CD4-positive, alpha-beta memory T cell (primary cell): ENCODE results near the gene DNAJC5. TPM values are rescaled to one million over a fixed set of nuclear protein-coding genes. Genes with fewer than 3 reads are reported as not detected.
A peak's percentile ranks its signal among the peaks of the same experiment; 100 is the strongest.
"Not testable (repeated sequence)": the region's sequence is repeated elsewhere in the genome, so short reads cannot be mapped to it uniquely, and the experiment has no call there.

Experiments
- CTCF ChIA-PET: fragments of 350-600 bp; sonication (Branson Sonifier 250); formaldehyde crosslinking; loops from one replicate; lab custom pipeline; 2021; ENCODE audit warnings: inconsistent platforms; ENCODE audit not compliant: partially characterized antibody; lab: Charles Lee
- POLR2A ChIA-PET: fragments of 350-600 bp; sonication (Branson Sonifier 250); formaldehyde crosslinking; loops from one replicate; lab custom pipeline; 2021; ENCODE audit not compliant: partially characterized antibody; lab: Charles Lee
- DNase-seq, 5 donors: peaks; one replicate each; pipeline versions ENCODE4 v3.0.0 to v3.0.0-alpha.2; 2020 to 2022; ENCODE audit warnings: mixed read lengths in 1 of 5
- H3K27ac ChIP-seq: one replicate; pipeline ENCODE4 v1.7.0; 2013; ENCODE audit warnings: low read depth, low read length
- H3K27me3 ChIP-seq: 2 replicates; pipeline ENCODE4 v1.7.0; 2013; ENCODE audit warnings: mild to moderate bottlenecking, low read length, moderate library complexity; ENCODE audit not compliant: insufficient read depth
- H3K36me3 ChIP-seq: 2 replicates; pipeline ENCODE4 v1.7.0; 2013; ENCODE audit warnings: mild to moderate bottlenecking, low read length, moderate library complexity; ENCODE audit not compliant: insufficient read depth
- H3K4me1 ChIP-seq: 2 replicates; pipeline ENCODE4 v1.7.0; 2013; ENCODE audit warnings: mild to moderate bottlenecking, low read length, moderate library complexity; ENCODE audit not compliant: insufficient read depth
- H3K4me3 ChIP-seq, 2 donors: one replicate each; pipeline ENCODE4 v1.7.0; 2013; ENCODE audit warnings: low read length in 2 of 2, mild to moderate bottlenecking in 1 of 2
- H3K9me3 ChIP-seq, 2 donors: one replicate each; pipeline ENCODE4 v1.7.0; 2013; ENCODE audit warnings: low read length in 2 of 2, control low read depth in 1 of 2; ENCODE audit not compliant: control insufficient read depth in 1 of 2
- H3K27ac Mint-ChIP-seq, 7 donors: one replicate each; pipeline ENCODE4 v1.8.0; 2020 to 2021; ENCODE audit warnings: mixed read lengths in 7 of 7, mild to moderate bottlenecking in 6 of 7, inconsistent platforms in 3 of 7, moderate library complexity in 3 of 7
- H3K27me3 Mint-ChIP-seq, 2 donors: one replicate each; pipeline ENCODE4 v1.8.0; 2020 to 2021; ENCODE audit warnings: mixed read lengths in 2 of 2
- H3K36me3 Mint-ChIP-seq, 2 donors: one replicate each; pipeline ENCODE4 v1.8.0; 2020 to 2021; ENCODE audit warnings: mixed read lengths in 2 of 2, inconsistent platforms in 1 of 2, mild to moderate bottlenecking in 1 of 2
- H3K4me1 Mint-ChIP-seq, 4 donors: one replicate each; pipeline ENCODE4 v1.8.0; 2020 to 2021; ENCODE audit warnings: mixed read lengths in 4 of 4, mild to moderate bottlenecking in 1 of 4
- H3K4me3 Mint-ChIP-seq, 8 donors: one replicate each; pipeline ENCODE4 v1.8.0; 2020 to 2021; ENCODE audit warnings: mixed read lengths in 8 of 8, mild to moderate bottlenecking in 7 of 8, moderate library complexity in 6 of 8, inconsistent platforms in 3 of 8
- H3K9me3 Mint-ChIP-seq, 8 donors: one replicate each; pipeline ENCODE4 v1.8.0; 2020 to 2021; ENCODE audit warnings: mixed read lengths in 8 of 8, mild to moderate bottlenecking in 5 of 8, inconsistent platforms in 3 of 8, moderate library complexity in 1 of 8
- intact Hi-C: fragments of 100-400 bp; cut with micrococcal nuclease; formaldehyde crosslinking; loops from one replicate; pipeline ENCODE4 v1.15.1; 2023
- polyA plus RNA-seq, 2 donors: library from polyadenylated mRNA; unstranded; fragments of 300-500 nt; fragmentation: Illumina TruSeq; gene quantifications; one replicate each; pipeline ENCODE4 v1.2.3, GENCODE V29; 2021
- total RNA-seq, 2 experiments: library from RNA; stranded (reverse); gene quantifications; one replicate each; pipeline ENCODE4 v1.2.3, GENCODE V29; 2021

The DNAJC5 gene
- total and polyA plus RNA-seq, 4 experiments from 2014 or later = 4.9 to 54.4 (median 31.3) TPM

- Histone ChIP-seq H3K4me1 (peaks cover 22% of the 10 kb centered on the region), H3K27me3 (peaks cover 14% of the 10 kb centered on the region), H3K36me3 (no peaks in the 10 kb centered on the region), H3K9me3 (no peaks in the 10 kb centered on the region), H3K27ac (no peak overlapping the region), H3K4me3 (no peak overlapping the region)
- Mint-ChIP-seq H3K9me3 (no peaks in the 10 kb centered on the region), H3K27ac (peak overlapping the region in 2 of 7 donors; percentile 33 to 79), H3K36me3 (no peaks in the 10 kb centered on the region), H3K4me1 (peaks cover 0 to 5% (median 3%) of the 10 kb centered on the region in 4 donors), H3K4me3 (no peak overlapping the region), H3K27me3 (peaks cover 14 to 15% of the 10 kb centered on the region in 2 donors)
- CTCF ChIA-PET = no interaction called here
- POLR2A ChIA-PET = no interaction called here
- intact Hi-C loops = no loop called here
- no peak for DNase-seq
Observed at GRCh38 chr20:63850689-63851547, 44.0 kb upstream of the DNAJC5 start.

DNA sequence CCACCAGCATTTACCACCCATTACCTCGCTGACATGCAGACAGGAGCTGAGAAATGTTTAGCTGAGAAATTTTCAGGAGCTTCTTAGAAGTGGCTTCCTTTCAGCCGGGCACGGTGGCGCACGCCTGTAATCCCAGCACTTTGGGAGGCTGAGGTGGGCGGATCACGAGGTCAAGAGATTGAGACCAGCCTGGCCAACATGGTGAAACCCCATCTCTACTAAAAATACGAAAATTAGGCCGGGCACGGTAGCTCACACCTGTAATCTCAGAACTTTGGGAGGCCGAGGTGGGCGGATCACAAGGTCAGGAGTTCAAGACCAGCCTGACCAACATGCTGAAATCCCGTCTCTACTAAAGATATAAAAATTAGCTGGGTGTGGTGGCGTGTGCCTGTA lies 43.4 kb upstream of the DNAJC5 start:
- Histone ChIP-seq H3K27me3 (peaks cover 12% of the 10 kb centered on the region), H3K4me1 (peaks cover 21% of the 10 kb centered on the region)
- H3K27ac ChIP-seq, H3K4me1 Mint-ChIP-seq, H3K9me3 Mint-ChIP-seq, H3K4me3 ChIP-seq, H3K27ac Mint-ChIP-seq, intact Hi-C loops, H3K9me3 ChIP-seq, POLR2A ChIA-PET, H3K36me3 ChIP-seq, H3K36me3 Mint-ChIP-seq, DNase-seq, H3K4me3 Mint-ChIP-seq: not testable (repeated sequence)
- peaks cover 12 to 13% of the 10 kb centered on the region in 2 donors for H3K27me3 Mint-ChIP-seq
- CTCF ChIA-PET = interaction anchor here (0.6 kb wide), 1 partner anchor 246 kb away, joined by 3 read pairs; no protein-coding TSS in a partner anchor

DNA sequence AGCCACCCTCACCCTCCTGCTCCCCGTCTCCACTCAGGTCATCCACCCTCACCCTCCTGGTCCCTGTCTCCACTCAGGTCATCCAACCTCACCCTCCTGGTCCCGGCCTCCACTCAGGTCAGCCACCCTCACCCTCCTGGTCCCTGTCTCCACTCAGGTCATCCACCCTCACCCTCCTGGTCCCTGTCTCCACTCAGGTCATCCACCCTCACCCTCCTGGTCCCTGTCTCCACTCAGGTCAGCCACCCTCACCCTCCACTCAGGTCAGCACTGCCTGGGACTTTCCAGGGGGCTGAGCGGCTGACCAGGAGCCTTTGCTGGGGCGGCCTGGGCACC lies 41.2 kb upstream of the DNAJC5 start:
- H3K4me3 Mint-ChIP-seq, H3K27ac ChIP-seq, H3K9me3 ChIP-seq, intact Hi-C loops, H3K9me3 Mint-ChIP-seq, H3K36me3 Mint-ChIP-seq, H3K27ac Mint-ChIP-seq, H3K36me3 ChIP-seq, H3K4me3 ChIP-seq, CTCF ChIA-PET, DNase-seq, H3K27me3 ChIP-seq: not testable (repeated sequence)
- Mint-ChIP-seq H3K4me1 (peaks cover 8 to 24% (median 18%) of the 10 kb centered on the region in 4 donors), H3K27me3 (peaks cover 12 to 13% of the 10 kb centered on the region in 2 donors)
- peaks cover 22% of the 10 kb centered on the region for H3K4me1 ChIP-seq
- POLR2A ChIA-PET = interaction anchor here (2.4 kb wide), 1 partner anchor 11 kb away, joined by 16 read pairs; the partner anchor contains the start of gene TPD52L2

DNA sequence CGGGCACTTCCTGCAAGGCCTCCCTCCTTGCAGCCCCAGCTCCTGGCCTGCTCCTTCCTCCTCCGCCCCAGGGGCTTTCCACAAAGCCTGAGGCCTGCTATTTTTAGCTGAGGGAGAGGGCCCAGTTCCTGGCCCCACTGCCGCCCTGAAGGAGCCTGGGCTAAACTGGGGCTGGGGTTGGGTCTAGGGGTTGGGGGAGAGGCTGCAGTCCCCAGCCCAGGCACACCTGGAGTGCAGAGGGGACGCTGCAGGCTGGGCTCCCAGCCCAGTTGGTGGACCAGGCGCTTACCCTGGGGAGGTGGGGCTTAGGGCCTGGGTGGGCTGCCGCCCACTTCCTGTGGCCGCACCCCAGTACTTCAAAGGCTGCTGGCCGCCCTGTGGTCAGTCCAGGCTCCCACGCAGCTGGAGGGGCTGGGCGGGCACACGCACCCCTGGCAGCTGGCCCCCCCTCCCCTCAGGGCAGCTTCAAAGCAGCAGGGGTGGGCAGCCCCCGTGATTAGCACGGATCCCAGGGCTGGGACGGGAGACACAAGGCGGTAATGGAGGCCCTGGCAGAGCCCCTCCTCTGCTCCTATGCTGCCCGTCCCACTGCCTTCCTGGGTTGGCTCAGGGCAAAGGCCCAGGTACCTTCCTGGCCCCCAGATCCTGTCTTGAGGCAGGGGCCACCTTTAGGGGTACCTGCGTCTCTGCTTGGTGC lies 40.7 kb upstream of the DNAJC5 start:
- peaks cover 12 to 13% of the 10 kb centered on the region in 2 donors for H3K27me3 Mint-ChIP-seq
- H3K4me1 Mint-ChIP-seq = peaks cover 10 to 28% (median 21%) of the 10 kb centered on the region in 4 donors
- H3K9me3 ChIP-seq = no peaks in the 10 kb centered on the region
- POLR2A ChIA-PET = interaction anchor here (2.4 kb wide), 1 partner anchor 10 kb away, joined by 16 read pairs; the partner anchor contains the start of gene TPD52L2
- H3K9me3 Mint-ChIP-seq = no peaks in the 10 kb centered on the region
- intact Hi-C loops = no loop called here
- H3K4me3 ChIP-seq = no peak overlapping the region
- H3K27me3 ChIP-seq = no peaks in the 10 kb centered on the region
- no peak overlapping the region for H3K4me3 Mint-ChIP-seq
- CTCF ChIA-PET = no interaction called here
- peaks cover 27% of the 10 kb centered on the region for H3K4me1 ChIP-seq
- DNase-seq = no peak
- H3K36me3 ChIP-seq = no peaks in the 10 kb centered on the region
- no peak overlapping the region for H3K27ac Mint-ChIP-seq
- H3K36me3 Mint-ChIP-seq = no peaks in the 10 kb centered on the region
- no peak overlapping the region for H3K27ac ChIP-seq

- intact Hi-C loops = no loop called here
- Histone ChIP-seq H3K36me3 (no peaks in the 10 kb centered on the region), H3K4me3 (no peak overlapping the region), H3K27me3 (no peaks in the 10 kb centered on the region), H3K4me1 (peaks cover 28% of the 10 kb centered on the region), H3K9me3 (no peaks in the 10 kb centered on the region), H3K27ac (no peak overlapping the region)
- Mint-ChIP-seq H3K27me3 (peaks cover 12% of the 10 kb centered on the region in 2 donors), H3K27ac (no peak overlapping the region), H3K4me1 (peaks cover 10 to 30% (median 23%) of the 10 kb centered on the region in 4 donors), H3K9me3 (no peaks in the 10 kb centered on the region), H3K4me3 (no peak overlapping the region), H3K36me3 (no peaks in the 10 kb centered on the region)
- DNase-seq = no peak
- POLR2A ChIA-PET = interaction anchor here (2.4 kb wide), 1 partner anchor 10 kb away, joined by 16 read pairs; the partner anchor contains the start of gene TPD52L2
- CTCF ChIA-PET = no interaction called here
Observed at GRCh38 chr20:63854766-63855362, 40.1 kb upstream of the DNAJC5 start.

DNA sequence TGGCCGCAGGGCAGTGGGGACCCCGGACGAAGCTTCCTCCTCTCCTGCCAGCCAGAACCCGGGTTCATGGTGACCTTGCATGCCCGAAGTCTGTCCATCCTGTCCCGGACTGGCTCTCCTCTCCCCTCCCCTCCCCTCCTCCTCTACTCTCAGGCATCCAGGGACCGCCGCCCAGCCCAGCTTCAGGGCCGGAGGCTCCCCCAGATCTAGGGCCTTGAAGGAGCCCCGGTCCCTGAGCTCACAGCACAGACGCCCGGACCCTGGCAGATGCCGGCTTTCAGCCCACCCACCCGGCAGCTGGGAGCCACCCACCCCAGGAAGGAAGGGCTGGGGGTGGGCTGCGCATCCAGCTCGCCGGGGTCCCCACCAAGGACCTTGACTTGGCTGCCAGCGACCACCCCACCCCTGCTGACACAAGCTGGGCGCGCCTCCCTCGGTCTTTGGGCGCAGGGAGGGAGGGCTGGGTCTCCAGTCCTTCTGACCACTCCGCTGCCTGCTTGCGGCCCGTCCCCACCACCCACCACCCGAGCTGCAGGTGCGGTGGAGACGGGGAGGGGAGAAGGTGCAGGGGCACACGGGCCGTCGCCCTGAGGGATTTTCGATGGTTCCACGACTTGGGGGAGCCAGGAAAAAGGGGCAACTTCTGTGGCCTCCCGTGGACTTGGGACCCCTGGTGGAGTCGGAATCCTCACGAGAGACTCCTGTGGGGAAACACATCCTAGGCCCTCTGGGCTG lies 39.4 kb upstream of the DNAJC5 start:
- Mint-ChIP-seq H3K4me3 (no peak overlapping the region), H3K36me3 (peaks cover 0 to 1% of the 10 kb centered on the region in 2 donors)
- H3K27me3 ChIP-seq = no peaks in the 10 kb centered on the region

More for the DNA sequence above, 39.4 kb upstream of the DNAJC5 start:
- Mint-ChIP-seq H3K27me3 (peaks cover 11% of the 10 kb centered on the region in 2 donors), H3K4me1 (peaks cover 9 to 30% (median 23%) of the 10 kb centered on the region in 4 donors), H3K9me3 (no peaks in the 10 kb centered on the region), H3K27ac (no peak overlapping the region)
- CTCF ChIA-PET = no interaction called here
- POLR2A ChIA-PET = interaction anchor here (2.4 kb wide), 1 partner anchor 9 kb away, joined by 16 read pairs; the partner anchor contains the start of gene TPD52L2
- DNase-seq = no peak
- peaks cover 28% of the 10 kb centered on the region for H3K4me1 ChIP-seq
- intact Hi-C loops = no loop called here
- H3K27ac ChIP-seq = no peak overlapping the region
- no peaks in the 10 kb centered on the region for H3K9me3 ChIP-seq
- H3K36me3 ChIP-seq = no peaks in the 10 kb centered on the region
- H3K4me3 ChIP-seq = no peak overlapping the region
